Lower leg skin (tissue), 3 donors: ENCODE data around the gene FAM83E.

ENCODE experiments used
- CTCF ChIP-seq, 3 donors: fragments of 450-650 bp; IDR thresholded peaks; one replicate each; pipeline ENCODE4 v1.5.1; 2016; ENCODE audit warnings: antibody characterized with exemption in 3 of 3, mild to moderate bottlenecking in 3 of 3, moderate library complexity in 2 of 3
- POLR2A ChIP-seq, 2 donors: fragments of 450-650 bp; IDR thresholded peaks; one replicate each; pipeline ENCODE4 v1.6.1; 2016 to 2017; ENCODE audit warnings: antibody characterized with exemption in 2 of 2, mild to moderate bottlenecking in 1 of 2, moderate library complexity in 1 of 2

- TF ChIP-seq CTCF (IDR thresholded peaks at IDR 0.05), result no peak
- no peak for TF ChIP-seq POLR2A (IDR thresholded peaks at IDR 0.05)
Observed at GRCh38 chr19:48642862-48643261, 28.0 kb upstream of the FAM83E start.
